Astrocyte (in vitro differentiated cells and primary cell): ENCODE data around the gene GAS6.

Experiments used
- EZH2 ChIP-seq: IDR thresholded peaks from 2 replicates; pipeline ENCODE4 v1.6.1; 2012; ENCODE audit warnings: mild to moderate bottlenecking, low read length, inconsistent platforms; ENCODE audit not compliant: insufficient read depth
- TF ChIP-seq, protein P1 (sequence below): IDR thresholded peaks from 2 replicates; pipeline ENCODE4 v1.5.1; 2011; ENCODE audit warnings: low read depth, mild to moderate bottlenecking, inconsistent platforms, low read length, moderate library complexity; ENCODE audit not compliant: insufficient read depth

DNA sequence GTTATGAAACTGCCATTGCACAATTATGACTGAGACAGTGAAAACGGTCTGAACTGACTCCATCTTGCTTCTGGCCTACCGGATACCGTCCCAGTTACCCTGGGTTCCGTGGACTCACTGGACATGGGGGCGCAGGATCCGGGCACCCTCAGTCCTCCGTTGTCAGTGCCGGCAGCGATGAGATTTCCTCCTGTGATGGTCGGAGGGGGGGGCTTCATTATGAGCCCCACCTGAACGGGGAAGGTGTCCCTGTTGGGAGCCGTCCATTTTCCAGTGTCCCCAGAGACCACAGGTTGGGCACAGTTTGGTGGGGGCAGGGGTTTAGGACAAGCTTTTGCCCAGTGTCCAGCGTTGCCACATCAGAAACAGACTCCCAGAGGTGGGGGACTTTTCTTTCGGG, 81.4 kb downstream of the GAS6 start:
- TF ChIP-seq, protein P1, sequence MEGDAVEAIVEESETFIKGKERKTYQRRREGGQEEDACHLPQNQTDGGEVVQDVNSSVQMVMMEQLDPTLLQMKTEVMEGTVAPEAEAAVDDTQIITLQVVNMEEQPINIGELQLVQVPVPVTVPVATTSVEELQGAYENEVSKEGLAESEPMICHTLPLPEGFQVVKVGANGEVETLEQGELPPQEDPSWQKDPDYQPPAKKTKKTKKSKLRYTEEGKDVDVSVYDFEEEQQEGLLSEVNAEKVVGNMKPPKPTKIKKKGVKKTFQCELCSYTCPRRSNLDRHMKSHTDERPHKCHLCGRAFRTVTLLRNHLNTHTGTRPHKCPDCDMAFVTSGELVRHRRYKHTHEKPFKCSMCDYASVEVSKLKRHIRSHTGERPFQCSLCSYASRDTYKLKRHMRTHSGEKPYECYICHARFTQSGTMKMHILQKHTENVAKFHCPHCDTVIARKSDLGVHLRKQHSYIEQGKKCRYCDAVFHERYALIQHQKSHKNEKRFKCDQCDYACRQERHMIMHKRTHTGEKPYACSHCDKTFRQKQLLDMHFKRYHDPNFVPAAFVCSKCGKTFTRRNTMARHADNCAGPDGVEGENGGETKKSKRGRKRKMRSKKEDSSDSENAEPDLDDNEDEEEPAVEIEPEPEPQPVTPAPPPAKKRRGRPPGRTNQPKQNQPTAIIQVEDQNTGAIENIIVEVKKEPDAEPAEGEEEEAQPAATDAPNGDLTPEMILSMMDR: no peak
- no peak for TF ChIP-seq EZH2
